ENCODE measurements around the gene PHACTR3.

The PHACTR3 gene

DNA sequence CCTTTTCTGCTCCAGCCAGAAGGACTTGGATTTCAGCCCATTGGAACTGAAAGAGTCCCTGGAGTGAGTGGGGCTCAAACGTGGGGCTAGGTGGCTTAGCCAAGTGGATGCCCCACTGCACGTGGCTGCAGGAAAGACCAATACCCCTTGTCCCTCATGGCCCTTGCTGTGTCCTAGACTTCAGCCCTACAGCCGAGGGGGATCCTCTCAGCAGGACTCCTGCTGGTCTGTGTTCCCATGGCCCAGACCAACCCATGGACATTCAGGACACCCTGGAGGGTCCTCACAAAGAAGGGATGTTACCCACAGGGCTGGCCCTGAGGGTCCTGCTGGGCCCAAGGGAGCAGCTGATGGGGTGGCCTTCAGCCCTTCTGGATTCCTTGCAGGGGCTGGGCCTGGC, 30.0 kb upstream of the PHACTR3 start:
- no peak for DNase-seq

- no peak for DNase-seq
Observed at GRCh38 chr20:59575216-59575615, 29.1 kb upstream of the PHACTR3 start.

- no peak for DNase-seq
Observed at GRCh38 chr20:59575653-59576052, 28.7 kb upstream of the PHACTR3 start.

GRCh38 chr20:59576216-59576953, 28.0 kb upstream of the PHACTR3 start:
- DNase-seq: no peak

- no peak for DNase-seq
Observed at GRCh38 chr20:59577037-59577808, 27.1 kb upstream of the PHACTR3 start.

DNA sequence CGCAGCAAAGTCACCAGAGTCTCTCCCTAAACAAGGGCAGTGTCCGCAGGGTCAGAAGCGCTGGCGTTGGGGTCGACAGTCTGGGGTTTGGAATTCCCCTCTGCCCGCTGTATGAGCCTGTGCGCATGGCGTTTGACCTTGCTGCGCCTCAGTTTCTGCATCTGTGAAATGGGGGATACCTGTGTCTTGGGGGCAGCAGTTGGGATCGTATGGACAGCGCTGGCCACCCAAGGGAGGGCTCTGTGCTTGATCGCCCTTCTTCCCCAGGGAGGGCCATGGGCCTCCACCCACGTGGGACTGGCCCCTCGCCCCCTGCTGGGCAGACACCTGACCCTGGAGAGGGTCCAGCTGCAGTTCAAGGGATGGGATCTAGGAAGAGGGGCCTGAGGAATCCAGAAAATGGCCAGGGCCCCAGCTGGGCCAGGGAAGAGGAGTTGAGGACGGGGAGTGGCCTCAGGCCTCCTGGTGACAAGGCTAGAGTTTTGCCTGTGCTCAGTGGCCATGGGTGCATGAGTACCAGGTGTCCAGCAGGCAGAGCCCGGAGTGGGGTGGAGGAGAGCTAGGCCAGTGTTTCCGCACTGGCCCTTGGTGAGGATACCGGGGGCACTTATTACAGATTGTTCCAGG, 26.4 kb upstream of the PHACTR3 start:
- no peak for DNase-seq

- no peak for DNase-seq
Observed at GRCh38 chr20:59578436-59579403, 25.6 kb upstream of the PHACTR3 start.

- no peak for DNase-seq
Observed at GRCh38 chr20:59579404-59580145, 24.8 kb upstream of the PHACTR3 start.

DNA sequence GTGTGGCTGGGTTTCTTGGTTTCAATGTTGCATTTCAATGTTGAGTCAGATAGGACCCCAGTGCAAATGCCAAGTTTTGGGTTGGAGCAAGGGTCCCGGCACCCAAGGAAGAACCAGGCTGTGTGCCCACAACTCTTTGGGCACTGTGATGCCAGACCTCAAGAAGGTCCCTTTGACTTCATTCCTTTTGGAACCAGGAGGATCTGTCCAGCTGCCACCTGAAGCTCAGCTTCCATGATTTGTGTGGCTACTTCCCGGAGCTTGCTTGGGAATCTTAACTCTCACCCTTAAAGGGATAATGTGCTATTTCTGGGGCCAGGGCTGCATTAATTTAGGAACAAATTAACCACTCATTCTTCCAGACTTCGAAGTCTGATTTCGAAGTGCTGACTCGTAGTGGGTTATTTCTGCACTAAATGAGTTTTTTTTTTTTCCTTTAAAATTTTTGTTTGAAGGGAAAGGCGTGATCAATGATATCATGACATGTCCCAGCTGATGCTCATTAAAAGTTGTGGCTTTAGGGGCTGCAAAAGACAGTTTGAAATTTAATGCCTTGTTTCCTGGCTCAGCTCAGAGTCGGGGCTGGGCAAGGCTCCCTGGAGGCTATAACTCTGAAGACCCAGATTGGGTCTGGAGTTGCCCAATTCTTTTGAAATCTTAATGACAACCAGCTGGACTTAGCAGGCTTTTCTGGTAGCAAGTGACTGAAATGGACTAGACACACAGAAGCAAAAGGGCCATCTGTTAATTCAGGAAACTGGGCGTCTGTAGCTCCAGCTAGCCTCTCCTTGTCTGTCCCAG, 24.0 kb upstream of the PHACTR3 start:
- DNase-seq: no peak

DNA sequence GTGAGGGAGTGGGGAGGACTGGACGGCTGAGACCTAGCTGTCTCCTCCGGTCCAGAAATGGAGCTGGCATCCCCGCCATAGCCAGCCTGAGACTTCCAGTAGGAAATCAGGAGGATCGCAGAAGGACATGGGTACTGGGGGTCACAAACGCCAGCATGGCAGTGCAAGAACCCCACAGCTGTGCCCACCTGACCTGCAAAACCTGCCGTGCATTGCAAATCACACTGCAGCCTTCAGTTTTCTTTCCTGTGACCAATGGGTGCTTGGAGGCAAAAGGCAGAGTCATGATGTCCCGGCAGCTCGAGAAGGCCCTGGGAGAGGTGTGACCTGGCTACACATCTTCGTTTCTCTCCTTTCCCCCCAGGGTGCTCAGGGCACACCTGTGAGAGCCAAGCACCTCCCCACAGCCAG, 23.3 kb upstream of the PHACTR3 start:
- DNase-seq: no peak

GRCh38 chr20:59581993-59582679, 22.2 kb upstream of the PHACTR3 start:
- no peak for DNase-seq

DNA sequence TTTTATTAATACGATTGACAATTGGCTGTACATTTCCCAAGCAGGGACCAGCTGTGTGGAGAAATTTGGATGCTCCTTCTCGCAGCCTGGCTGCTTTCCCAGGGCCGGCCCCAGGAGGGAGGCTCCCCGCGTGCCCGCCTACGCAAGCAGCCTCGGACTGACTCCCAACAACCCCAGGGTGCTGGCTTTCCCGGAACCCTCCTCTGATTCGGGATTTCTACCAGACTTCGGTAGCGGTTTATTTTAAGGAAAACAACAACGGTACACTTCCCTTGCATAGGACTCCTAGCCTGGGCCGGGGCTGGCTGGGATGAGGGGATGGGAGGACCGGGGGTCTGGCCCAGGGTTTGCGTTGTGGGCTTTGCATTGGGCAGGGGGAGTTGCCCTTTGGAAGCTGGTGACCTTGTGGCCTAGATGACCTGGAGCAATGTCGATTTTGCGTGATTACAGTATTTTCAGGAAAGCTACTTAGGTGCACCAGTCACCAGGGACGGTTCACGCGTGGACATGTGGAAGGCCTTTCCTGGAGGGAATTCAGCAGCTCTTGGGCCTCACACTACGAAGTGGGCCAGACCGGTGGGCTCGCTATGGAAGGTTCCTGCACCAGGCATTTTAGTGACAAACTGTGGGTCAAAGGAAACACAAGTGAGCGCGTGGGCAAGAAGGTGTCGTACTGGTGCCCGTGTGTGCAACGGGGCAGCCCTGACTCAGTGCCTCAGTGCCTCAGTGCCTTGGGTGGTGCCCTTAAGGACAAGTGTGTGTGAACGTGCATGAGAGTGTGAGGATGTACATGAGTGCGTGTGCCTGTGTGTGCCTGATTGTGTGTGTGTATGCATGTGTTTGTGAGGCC, 20.7 kb upstream of the PHACTR3 start:
- no peak for DNase-seq

GRCh38 chr20:59584278-59584925, 19.9 kb upstream of the PHACTR3 start:
- DNase-seq: no peak

DNA sequence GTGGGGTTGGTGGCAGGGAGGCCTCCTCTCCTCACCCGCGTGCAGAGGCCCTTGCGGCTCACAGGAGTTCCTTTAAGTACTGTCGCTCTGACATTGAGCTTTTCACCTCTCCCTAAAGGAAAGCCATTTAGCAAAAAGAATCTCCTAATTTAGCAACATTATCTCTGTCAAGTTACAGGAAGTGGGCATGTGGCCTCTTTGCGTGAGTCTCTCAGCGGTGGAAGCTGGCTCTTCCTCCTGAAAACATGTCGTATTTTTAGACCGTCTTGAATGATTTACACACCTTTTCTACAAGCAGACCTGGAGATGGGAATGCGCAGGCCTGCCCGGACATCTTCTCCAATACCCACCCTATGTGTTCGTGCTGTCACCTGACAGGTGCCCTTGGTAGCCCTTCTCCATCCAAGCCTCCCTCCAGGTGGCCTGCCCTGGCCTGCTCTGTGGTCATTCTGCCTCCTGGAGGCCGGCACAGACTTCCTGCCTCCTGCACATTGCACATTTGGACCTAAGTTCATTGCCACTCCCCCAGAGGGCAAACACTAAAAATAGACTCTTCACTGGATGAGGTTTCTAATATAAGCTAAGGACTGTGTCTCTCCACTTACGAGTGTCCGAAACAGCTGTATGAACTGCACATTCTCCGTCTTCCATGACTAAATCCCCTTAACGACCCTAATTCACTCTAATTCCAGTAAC, 18.5 kb upstream of the PHACTR3 start:
- no peak for DNase-seq

DNA sequence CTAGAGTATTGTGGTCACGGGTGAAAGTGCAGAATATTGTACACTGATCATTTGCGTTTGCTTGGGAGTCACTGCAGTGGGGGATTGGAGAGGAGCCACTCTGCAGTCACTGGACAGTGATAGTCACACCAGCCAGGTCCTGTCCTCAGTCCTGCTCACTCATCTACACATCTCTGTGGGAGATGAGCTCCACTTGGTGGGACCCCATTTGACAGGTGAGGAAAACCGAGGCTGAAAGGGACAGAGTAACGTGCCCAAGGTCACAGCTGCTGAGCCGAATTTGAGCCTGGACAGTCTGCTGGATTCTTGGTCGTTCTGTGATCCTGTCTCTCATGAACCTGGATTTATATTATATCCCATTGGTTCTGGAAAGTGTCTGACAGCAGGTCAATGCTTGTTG, 17.7 kb upstream of the PHACTR3 start:
- DNase-seq: no peak

- no peak for DNase-seq
Observed at GRCh38 chr20:59587570-59587969, 16.8 kb upstream of the PHACTR3 start.

GRCh38 chr20:59588236-59588855, 16.0 kb upstream of the PHACTR3 start:
- DNase-seq: no peak

Data from AML-193 (cell line).